NB4 (cell line): ENCODE measurements around the gene ZNF598.

Experiments used
- DNase-seq: peaks from one replicate; pipeline ENCODE4 v3.0.0; 2010; ENCODE audit warnings: low read depth
- H3K4me3 ChIP-seq: one replicate; pipeline ENCODE4 v1.5.1; 2011; ENCODE audit warnings: mild to moderate bottlenecking, low read depth, low read length, moderate library complexity
- MYC ChIP-seq: IDR thresholded peaks from 2 replicates; pipeline ENCODE4 v1.6.1; 2011; ENCODE audit warnings: low read depth, low read length
- POLR2A ChIP-seq: IDR thresholded peaks from 2 replicates; pipeline ENCODE4 v1.6.1; 2011; ENCODE audit warnings: mild to moderate bottlenecking; ENCODE audit not compliant: insufficient read length; ENCODE audit errors: extremely low read depth
- TF ChIP-seq, protein P1 (sequence below): IDR thresholded peaks from 2 replicates; pipeline ENCODE4 v1.6.1; 2011; ENCODE audit warnings: low read depth, low read length
- TF ChIP-seq, protein P2 (sequence below): IDR thresholded peaks from one replicate; pipeline ENCODE4 v1.5.1; 2012; ENCODE audit warnings: low read depth, low read length

ZNF598 gene

DNA sequence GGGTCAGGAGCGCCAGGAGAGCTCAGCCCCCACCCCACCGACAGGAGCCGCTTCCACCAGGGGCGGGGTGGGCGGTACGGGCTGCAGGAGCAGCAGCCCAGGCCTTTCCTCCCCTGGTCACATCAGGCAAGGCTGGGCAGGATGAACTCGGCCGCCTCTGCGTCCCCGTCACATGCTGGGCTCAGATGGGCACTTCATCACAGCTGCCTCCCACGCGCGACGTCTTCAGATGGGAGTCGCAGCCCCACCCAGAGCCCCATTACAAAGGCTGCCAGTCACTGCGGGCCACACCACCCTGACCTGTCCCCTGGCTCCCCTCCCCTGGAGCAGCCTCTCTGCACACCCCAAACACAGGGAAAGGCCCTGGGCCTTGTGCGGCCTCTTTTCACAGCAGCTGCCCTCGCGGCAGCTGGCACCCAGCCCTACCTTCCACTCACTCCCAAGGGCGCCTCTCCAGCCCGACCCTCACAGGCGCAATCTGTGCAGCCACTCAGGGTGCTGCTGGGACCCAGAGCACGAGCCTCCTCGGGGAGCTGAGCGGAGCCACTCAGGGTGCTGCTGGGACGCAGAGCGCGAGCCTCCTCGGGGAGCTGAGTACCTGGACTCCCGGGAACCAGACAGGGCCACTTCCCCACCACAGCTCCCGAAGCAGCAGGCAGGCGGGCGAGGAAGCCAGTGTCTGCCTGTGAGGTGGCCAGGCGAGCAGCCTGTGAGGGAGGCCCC, 4.7 kb downstream of the ZNF598 start:
- DNase-seq: no peak
- H3K4me3 ChIP-seq: no peak overlapping the region
- TF ChIP-seq, protein P1, sequence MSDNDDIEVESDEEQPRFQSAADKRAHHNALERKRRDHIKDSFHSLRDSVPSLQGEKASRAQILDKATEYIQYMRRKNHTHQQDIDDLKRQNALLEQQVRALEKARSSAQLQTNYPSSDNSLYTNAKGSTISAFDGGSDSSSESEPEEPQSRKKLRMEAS: no peak
- TF ChIP-seq, protein P2, sequence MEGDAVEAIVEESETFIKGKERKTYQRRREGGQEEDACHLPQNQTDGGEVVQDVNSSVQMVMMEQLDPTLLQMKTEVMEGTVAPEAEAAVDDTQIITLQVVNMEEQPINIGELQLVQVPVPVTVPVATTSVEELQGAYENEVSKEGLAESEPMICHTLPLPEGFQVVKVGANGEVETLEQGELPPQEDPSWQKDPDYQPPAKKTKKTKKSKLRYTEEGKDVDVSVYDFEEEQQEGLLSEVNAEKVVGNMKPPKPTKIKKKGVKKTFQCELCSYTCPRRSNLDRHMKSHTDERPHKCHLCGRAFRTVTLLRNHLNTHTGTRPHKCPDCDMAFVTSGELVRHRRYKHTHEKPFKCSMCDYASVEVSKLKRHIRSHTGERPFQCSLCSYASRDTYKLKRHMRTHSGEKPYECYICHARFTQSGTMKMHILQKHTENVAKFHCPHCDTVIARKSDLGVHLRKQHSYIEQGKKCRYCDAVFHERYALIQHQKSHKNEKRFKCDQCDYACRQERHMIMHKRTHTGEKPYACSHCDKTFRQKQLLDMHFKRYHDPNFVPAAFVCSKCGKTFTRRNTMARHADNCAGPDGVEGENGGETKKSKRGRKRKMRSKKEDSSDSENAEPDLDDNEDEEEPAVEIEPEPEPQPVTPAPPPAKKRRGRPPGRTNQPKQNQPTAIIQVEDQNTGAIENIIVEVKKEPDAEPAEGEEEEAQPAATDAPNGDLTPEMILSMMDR: no peak
- TF ChIP-seq MYC (no peak), POLR2A (no peak)

DNA sequence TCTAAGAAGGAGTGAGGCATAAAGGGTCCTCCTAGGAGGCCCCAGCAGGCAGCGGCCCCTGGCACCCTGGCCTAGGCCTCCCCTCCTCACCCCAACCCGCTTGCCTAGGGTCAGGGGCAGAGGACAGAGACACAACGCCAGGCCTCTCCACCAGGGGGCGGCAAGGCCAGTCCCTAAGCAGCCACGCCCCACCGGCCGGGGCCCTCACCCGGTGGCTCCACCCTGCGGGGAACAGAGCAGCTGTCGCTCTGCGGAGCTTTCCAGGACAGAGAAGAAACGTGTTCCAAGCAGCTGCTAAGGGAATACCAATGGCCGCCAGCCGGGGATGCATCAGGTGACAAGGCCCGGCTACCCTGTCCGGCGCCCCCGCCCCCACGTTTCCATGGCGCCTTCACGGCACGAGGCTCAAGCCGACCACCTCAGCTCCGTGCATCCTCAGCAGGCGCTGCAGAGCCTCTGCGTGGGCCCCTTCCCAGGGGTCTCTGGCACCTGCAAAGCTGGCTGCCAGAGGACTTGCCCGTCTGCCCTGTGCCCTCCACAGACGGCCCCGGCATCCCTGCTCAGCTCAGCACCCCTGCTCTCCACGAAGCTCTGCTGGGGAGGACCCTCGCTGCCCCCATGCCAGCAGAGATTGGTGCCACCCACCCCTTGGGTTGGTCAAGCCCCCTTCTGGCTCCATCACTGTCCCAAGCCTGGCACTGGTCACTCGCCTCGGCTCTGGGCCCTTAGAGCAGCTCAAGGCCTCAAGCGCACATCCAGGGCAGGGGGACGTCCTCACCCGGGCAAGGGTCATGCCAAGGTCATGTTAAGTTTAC, 5.6 kb downstream of the ZNF598 start:
- DNase-seq: peak; percentile 85
- H3K4me3 ChIP-seq: no peak overlapping the region
- no peak for TF ChIP-seq MYC
- TF ChIP-seq, protein P1: peak; percentile 71
- TF ChIP-seq, protein P2: peak; percentile 87

DNA sequence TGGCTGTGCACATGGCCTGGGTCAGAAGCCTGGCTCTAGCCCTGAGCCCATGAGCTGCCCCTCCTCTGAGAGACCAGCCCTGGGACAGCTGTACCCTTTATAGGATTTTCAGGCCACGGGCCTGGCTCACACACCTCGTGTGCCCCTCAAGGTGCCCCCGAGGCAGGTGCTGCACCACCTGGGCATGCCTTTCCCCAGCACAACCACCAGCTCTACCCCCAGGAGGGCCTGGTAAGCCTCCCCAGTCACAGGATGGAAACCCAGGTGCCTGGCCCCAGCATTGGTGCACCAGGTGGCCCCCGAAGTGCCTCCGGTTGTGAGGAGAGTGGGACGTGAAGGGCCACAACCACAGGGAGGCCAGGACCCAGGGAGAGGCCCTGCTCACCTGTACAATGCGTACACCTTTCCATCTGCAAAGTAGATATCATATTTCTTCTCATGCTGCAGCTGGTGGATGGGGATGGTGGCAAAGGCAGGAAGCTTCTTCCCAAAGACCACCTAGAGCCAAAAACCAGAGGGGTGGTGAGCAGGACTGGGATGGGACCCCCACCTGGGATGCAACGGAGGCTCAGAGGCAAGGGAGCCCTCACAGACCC, 6.3 kb downstream of the ZNF598 start:
- H3K4me3 ChIP-seq: no peak overlapping the region
- no peak for TF ChIP-seq MYC
- no peak for TF ChIP-seq POLR2A
- TF ChIP-seq, protein P2: no peak
- TF ChIP-seq, protein P1: no peak

DNA sequence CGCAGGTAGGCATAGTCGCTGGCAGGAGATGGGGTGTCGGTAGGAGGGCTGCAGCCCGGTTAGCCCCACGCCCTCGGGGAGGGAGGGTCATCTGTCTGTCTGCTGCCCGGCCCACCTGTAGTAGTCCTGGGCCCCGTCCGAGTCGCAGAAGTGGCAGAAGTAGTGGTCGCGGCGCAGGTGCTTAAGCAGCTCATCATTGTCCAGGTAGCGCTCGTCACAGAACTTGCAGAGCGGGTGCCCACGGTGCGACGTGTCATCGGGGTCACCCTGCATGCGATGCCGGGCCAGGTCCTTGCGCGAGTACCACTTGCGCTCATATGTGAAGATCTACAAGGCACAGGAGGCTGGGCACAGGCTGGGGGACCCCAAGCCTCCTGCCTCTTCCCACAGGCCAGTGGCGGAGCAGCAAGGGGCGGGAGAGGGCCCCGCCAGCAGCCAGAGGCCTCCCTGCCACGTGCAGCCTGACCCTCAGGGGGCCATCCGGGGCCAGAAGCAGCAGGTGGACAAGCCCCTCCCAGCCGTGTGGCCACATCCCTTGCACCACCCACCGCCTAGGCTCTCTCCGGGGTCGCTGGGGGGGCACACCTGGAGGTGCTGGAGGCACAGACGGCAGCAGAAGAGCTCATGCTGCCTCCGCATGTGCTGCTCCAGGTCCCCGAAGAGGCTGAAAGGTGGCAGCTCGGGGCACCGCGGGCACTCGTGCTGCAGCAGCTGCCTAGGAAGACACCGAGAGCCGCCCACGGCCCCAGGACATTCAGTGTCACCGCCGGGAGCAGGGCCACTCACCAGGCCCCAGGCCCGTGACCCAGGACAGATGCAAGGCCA, 7.0 kb downstream of the ZNF598 start:
- DNase-seq: no peak
- H3K4me3 ChIP-seq: no peak overlapping the region
- TF ChIP-seq, protein P1: no peak
- TF ChIP-seq, protein P2: no peak
- TF ChIP-seq MYC: no peak
- TF ChIP-seq POLR2A: no peak

More for the DNA sequence above, 6.3 kb downstream of the ZNF598 start:
- no peak for DNase-seq
